Stimulated activated CD4-positive, alpha-beta T cell treated with anti-CD3 and anti-CD28 coated beads, Interleukin-4, amount 100 ng/mL, for 24 hours (primary cell): ENCODE data around the gene OSMR.
A peak's percentile ranks its signal among the peaks of the same experiment; 100 is the strongest.

Experiments used
- DNase-seq: peaks from one replicate; pipeline ENCODE4 v3.0.0-alpha.2; 2020

The OSMR gene

GRCh38 chr5:38845526-38846378, at the start of gene OSMR:
Gene OSMR, plus strand, starts transcription at chr5:38846012. Its CDS starts 23,033 bp downstream, at chr5:38869045.
- DNase-seq = no peak

DNA sequence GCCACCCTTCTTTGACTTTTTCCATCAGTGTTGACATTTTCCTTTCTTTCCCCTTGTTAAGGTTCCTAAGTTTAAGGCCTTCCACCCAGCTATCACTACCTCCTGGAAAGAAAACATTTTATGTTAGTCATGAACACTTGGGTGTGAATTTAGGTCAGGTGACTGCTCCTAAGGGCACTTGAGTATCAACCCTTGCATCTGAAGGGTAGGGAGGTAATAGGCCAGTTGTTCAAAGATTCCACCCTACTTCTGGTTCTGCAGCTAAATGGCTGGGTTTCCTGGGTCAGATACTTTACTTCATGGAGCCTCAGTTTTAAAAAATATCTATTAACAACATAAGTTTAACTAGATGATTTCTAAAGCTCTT, 49.1 kb upstream of the OSMR start:
- DNase-seq = no peak

- DNase-seq = no peak
Measured at GRCh38 chr5:38797838-38798237, 48.0 kb upstream of the OSMR start.

DNA sequence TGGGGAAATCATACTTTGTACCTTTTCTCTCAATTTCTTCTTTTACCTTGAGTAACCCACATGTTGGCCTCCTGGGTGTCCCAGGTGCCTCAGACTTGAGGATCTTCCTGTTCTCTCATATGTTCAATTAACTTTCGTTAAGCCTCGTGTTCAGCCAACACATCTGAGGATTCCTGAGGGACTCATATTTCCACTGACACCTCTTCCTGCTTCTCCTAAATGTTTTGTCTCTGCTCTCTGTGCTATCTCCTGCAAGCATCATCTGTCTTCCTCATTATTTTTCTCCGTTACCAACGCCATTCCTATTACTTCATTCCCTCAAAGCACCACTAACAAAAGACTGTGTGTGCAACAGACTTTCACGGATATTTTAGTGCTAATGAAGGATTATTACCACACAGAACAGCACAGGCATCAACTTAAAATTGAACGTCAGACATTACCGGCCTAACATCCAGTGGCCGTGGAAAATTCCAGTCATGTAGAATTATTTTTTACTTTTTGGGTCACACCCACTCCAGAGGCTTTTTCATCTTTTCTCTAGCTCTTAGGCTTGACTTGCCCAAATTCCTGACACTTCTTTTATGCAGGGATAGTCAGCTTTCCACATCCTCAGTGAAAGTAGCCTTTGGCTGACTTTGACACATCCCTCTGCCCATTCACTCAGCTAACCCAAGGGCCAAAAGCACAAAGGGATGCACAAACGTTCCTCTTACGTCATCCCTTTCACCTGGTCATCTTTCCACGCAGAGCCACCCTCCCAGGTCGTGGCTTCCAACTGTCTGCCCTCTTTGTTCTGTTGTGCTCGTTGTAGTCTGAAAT, 46.0 kb upstream of the OSMR start:
- DNase-seq = no peak

- DNase-seq = no peak
Measured at GRCh38 chr5:38800515-38800914, 45.3 kb upstream of the OSMR start.

DNA sequence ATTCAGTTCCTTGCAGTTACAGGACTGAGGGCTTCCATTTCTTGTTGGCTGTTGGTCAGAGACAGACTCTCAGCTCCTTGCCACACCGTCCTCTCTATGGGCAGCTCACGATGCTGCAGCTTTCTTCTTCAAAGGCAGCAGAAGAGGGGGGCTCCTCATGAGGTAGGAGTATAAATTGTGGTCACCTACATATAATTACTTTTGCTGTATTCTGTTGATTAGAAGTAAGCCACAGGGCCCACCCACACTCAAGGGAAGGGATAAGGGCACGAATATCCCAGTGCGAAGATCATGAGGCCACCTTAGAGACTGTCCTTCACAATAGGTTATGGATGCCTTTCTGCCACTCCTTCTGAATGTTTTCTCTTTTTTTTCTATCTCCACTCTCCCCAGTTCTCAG, 43.7 kb upstream of the OSMR start:
- no peak for DNase-seq

DNA sequence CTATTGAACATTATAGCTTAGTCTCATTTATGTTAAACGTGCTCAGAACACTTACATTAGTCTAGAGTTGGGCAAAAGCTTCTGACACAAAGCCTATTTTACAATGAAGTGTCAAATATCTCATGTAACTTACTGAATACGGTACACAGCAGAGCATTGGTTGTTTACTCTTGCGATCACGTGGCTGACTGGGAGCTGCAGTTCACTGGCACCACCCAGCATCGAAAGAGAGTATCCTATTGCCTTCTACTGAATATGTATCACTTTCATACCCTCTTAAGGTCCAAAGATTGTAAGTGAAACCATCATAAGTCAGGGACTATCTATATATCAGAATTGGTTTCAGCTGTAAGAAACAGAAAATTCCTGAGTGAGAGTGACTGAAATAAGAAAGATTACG, 42.6 kb upstream of the OSMR start:
- DNase-seq = no peak

- DNase-seq = peak; percentile 17
Measured at GRCh38 chr5:38806775-38807258, 39.0 kb upstream of the OSMR start.

GRCh38 chr5:38807570-38808483, 38.0 kb upstream of the OSMR start:
- no peak for DNase-seq

- DNase-seq = no peak
Measured at GRCh38 chr5:38808666-38809343, 37.0 kb upstream of the OSMR start.

GRCh38 chr5:38809388-38810359, 36.1 kb upstream of the OSMR start:
- peak; percentile 47 for DNase-seq

GRCh38 chr5:38814879-38815278, 30.9 kb upstream of the OSMR start:
- no peak for DNase-seq

DNA sequence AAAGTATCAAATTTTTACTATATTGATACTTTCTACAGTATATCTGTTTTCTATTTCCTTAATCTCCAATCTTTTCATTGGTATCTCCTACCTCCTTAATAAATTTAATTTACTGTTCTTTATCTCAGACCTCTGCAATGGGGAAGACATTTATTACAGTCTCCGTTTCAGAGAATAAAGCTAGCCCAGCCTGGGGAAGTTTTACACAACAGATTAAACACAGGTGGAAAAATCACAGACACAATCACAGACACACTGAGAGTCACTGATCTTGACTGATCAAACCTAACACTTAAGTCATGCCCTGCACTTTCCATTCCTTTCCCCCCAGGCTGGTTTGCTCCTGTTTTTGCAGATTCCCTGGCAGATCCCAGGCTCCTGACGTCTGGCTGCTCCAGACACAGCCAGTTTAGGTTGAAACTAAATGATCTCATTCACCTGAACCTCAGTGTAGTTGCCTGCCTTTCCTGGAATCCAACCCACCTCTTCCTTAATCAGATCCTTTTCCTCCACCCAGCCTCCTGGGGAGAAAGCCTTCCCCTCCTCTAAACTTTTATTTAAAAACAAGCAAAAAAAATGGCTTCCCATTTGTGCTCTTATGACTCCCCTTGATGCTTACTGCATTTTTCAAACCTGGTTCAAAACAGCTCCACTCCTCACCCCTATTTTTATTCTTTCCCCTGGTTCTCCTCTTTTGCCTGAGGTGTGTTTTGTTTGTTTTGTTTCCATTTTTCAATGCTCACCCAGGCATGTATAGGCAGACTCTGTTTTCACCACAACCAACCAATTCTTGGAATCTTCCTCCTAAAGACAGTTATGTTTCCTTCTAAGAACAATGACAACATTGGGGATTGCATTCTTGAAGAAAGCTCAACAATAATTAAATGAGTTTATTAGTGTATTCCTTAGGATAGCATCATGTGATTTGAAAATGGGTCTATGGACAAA, 29.5 kb upstream of the OSMR start:
- no peak for DNase-seq

GRCh38 chr5:38821679-38822078, 24.1 kb upstream of the OSMR start:
- no peak for DNase-seq

DNA sequence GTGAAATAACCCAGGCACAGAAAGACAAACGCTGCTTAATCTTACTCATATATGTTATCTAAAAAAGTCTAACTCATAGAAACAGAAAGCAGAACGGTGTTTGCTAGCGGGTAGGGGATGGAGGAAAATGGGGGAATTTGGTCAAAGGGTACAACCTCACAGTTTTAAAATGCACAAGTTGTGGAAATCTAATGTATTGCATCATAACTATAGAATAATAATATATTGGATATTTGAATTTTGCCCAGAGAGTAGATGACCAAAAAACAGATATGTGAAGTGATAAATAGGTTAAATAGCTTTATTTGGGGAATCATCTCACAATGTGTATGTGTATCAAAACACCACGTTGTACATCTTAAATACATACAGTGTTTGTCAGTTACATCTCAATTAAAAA, 22.3 kb upstream of the OSMR start:
- no peak for DNase-seq

DNA sequence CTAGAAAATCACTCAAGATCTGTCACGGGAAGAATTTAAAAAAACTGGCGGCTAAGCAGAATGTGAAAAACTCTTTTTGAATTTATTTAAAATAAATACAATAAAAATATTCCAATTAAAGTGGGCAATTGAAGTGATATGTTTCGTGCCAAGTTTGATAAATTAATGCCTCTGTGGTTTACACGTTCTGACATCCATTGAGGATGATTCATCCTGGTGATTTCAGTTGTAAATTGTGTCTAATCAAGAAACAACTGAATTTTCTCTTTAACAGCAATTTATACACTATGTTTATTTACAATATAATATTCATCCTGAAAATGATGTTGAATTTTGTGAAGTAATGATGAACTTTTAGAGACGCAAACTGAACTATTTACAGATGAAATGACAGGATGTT, 21.0 kb upstream of the OSMR start:
- no peak for DNase-seq

GRCh38 chr5:38825494-38825893, 20.3 kb upstream of the OSMR start:
- no peak for DNase-seq

GRCh38 chr5:38827525-38827924, 18.3 kb upstream of the OSMR start:
- DNase-seq = no peak

- DNase-seq = no peak
Measured at GRCh38 chr5:38830521-38831051, 15.2 kb upstream of the OSMR start.

GRCh38 chr5:38831117-38831516, 14.7 kb upstream of the OSMR start:
- DNase-seq = no peak
